AG09309 (cell line): ENCODE measurements around the gene ZNF341.

Experiments
- DNase-seq: peaks from one replicate; pipeline ENCODE4 v3.0.0-alpha.2; 2010; ENCODE audit warnings: low read depth
- H3K4me3 ChIP-seq: 2 replicates; pipeline ENCODE4 v1.5.1; 2011; ENCODE audit warnings: mild to moderate bottlenecking, low read depth, low read length, moderate library complexity; ENCODE audit not compliant: control insufficient read depth
- CTCF ChIP-seq: IDR thresholded peaks from 2 replicates; pipeline ENCODE4 v1.5.1; 2011; ENCODE audit warnings: mild to moderate bottlenecking, low read depth, low read length, inconsistent platforms; ENCODE audit not compliant: insufficient read depth, control insufficient read depth; ENCODE audit errors: missing control alignments

Gene ZNF341

DNA sequence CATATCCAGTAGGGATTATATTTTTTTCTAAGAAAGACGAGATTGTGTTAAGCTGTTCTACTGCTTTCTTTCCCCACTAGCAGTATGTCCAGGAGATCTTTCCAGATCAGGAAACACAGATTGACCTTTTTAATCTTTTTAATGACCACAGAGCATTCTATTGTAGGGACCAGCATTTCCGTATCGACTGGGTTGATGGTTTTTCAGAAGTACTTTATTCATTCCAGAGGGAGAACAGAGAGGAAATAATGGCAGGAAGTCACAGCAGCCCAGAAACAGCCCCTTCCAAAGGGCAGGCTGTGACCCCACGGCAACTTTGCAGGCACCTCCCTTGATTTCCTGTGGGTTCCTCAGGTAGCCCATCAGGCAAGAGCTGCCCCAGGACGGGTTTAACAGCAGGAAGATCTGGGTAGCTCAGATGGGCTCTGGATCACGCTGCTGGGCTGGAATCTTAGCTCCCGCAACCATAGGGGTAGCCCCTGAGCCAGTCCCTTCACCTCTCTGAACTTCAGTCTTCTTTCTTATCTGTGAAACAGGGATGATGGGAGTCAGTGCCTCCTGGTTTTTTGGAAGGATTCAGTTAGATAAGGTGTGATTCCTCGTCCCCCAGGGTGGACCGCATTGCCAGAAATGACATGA, 55.6 kb downstream of the ZNF341 start:
- TF ChIP-seq CTCF, result no peak
- no peak overlapping the region for H3K4me3 ChIP-seq
- no peak for DNase-seq

GRCh38 chr20:33788351-33789049, 56.7 kb downstream of the ZNF341 start:
- no peak for DNase-seq
- H3K4me3 ChIP-seq, result no peak overlapping the region

DNA sequence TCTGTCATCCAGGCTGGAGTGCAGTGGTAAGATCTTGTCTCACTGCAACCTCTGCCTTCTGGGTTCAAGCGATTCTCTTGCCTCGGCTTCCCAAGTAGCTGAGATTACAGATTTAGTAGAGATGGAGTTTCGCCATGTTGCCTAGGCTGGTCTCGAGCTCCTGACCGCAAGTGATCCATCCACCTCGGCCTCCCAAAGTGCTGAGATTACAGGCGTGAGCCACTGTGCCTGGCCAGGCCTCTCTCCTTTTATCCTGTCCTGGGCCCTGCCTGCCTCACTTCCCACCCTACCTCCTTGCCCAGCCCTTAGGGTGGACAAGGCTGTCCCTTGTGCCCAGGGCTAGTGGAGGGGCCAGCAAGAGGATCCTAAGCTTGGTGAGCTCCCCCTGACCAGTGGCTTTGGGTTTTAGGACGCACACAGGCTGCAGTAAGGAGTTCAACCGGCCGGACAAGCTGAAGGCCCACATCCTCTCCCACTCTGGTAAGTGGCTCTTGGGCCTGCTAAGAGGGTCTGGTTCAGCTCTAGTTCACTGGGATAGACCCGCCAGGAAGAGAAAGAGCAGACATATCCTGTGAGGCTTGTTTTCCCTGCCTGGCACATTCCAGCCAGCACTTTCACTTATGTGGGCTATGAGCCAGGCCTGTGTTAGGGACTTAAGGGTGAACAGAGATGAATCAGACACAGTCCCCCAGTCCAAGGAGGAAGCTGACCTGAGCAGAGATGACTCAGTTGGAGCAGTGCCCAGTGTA, 57.5 kb downstream of the ZNF341 start:
- no peak for TF ChIP-seq CTCF
- no peak overlapping the region for H3K4me3 ChIP-seq
- DNase-seq, result peak; percentile 61

More at GRCh38 chr20:33788351-33789049, 56.7 kb downstream of the ZNF341 start:
- no peak for TF ChIP-seq CTCF

GRCh38 chr20:33789858-33790182, 58.0 kb downstream of the ZNF341 start:
- DNase-seq, result no peak
- no peak for TF ChIP-seq CTCF
- no peak overlapping the region for H3K4me3 ChIP-seq

GRCh38 chr20:33790566-33790965, 58.8 kb downstream of the ZNF341 start:
- H3K4me3 ChIP-seq, result no peak overlapping the region
- DNase-seq, result no peak
- no peak for TF ChIP-seq CTCF

GRCh38 chr20:33791021-33791420, 59.2 kb downstream of the ZNF341 start:
- H3K4me3 ChIP-seq, result no peak overlapping the region
- DNase-seq, result no peak
- no peak for TF ChIP-seq CTCF
